Hepatocyte (in vitro differentiated cells): Measurements from ENCODE around the gene NKX1-2. TPM values are rescaled to one million over a fixed set of nuclear protein-coding genes. Genes with fewer than 3 reads are reported as not detected.
"Not testable (repeated sequence)": the region's sequence is repeated elsewhere in the genome, so short reads cannot be mapped to it uniquely, and the experiment has no call there.

Source experiments
- DNase-seq: peaks from one replicate; pipeline ENCODE4 v3.0.0-alpha.2; 2016; ENCODE audit warnings: low spot score
- H2AFZ ChIP-seq: fragments of 200-600 bp; sonication (generic); 2 replicates; pipeline ENCODE4 v1.6.0; 2016; ENCODE audit warnings: antibody characterized with exemption, mild to moderate bottlenecking
- H3K27ac ChIP-seq: fragments of 200-600 bp; sonication (generic); 2 replicates; pipeline ENCODE4 v1.5.1; 2016; ENCODE audit warnings: mild to moderate bottlenecking
- H3K27me3 ChIP-seq: fragments of 200-600 bp; sonication (generic); 2 replicates; pipeline ENCODE4 v1.6.1; 2016
- H3K36me3 ChIP-seq: fragments of 200-600 bp; sonication (generic); replicated peaks from 2 replicates; pipeline ENCODE4 v1.5.1; 2016; ENCODE audit warnings: low read depth; ENCODE audit not compliant: insufficient read depth
- H3K4me1 ChIP-seq: fragments of 200-600 bp; sonication (generic); 2 replicates; pipeline ENCODE4 v1.5.1; 2016; ENCODE audit warnings: mild to moderate bottlenecking, moderate library complexity; ENCODE audit not compliant: insufficient read depth
- H3K4me2 ChIP-seq: fragments of 200-600 bp; sonication (generic); 2 replicates; pipeline ENCODE4 v1.6.0; 2016
- H3K4me3 ChIP-seq: fragments of 200-600 bp; sonication (generic); 2 replicates; pipeline ENCODE4 v1.5.1; 2016; ENCODE audit warnings: mild to moderate bottlenecking
- H3K79me2 ChIP-seq: fragments of 200-600 bp; sonication (generic); 2 replicates; pipeline ENCODE4 v1.6.0; 2017; ENCODE audit warnings: mild to moderate bottlenecking
- H3K9me2 ChIP-seq: fragments of 200-600 bp; sonication (generic); replicated peaks from 2 replicates; pipeline ENCODE4 v1.6.0; 2017; ENCODE audit warnings: mild to moderate bottlenecking; ENCODE audit not compliant: insufficient read depth
- H3K9me3 ChIP-seq: fragments of 200-600 bp; sonication (generic); 2 replicates; pipeline ENCODE4 v1.5.1; 2016; ENCODE audit warnings: low read depth, mild to moderate bottlenecking
- H4K20me1 ChIP-seq: fragments of 200-600 bp; sonication (generic); 2 replicates; pipeline ENCODE4 v1.6.0; 2016; ENCODE audit warnings: mild to moderate bottlenecking; ENCODE audit not compliant: insufficient read depth, poor library complexity, severe bottlenecking
- EZH2 ChIP-seq: fragments of 200-600 bp; sonication (generic); IDR thresholded peaks from 2 replicates; pipeline ENCODE4 v1.6.1; 2016; ENCODE audit warnings: antibody characterized with exemption, mild to moderate bottlenecking, borderline replicate concordance
- EZH2phosphoT487 ChIP-seq: fragments of 200-600 bp; sonication (generic); IDR thresholded peaks from one replicate; pipeline ENCODE4 v1.6.1; 2018; ENCODE audit warnings: antibody characterized with exemption, mild to moderate bottlenecking, low read depth, moderate library complexity; ENCODE audit not compliant: unreplicated experiment, severe bottlenecking
- WGBS: methylation state at CpG from one replicate; pipeline ENCODE4 v1.1.6; 2016; ENCODE audit warnings: low lambda C conversion rate; ENCODE audit errors: missing lambda C conversion rate; 5-methylcytosine and 5-hydroxymethylcytosine counted together
- polyA plus RNA-seq: library from polyadenylated mRNA; unstranded; fragments of >200 nt; fragmentation: Nextera tagmentation; extraction: Ambion mirVana; gene quantifications from 2 replicates; pipeline ENCODE4 v1.2.1, GENCODE V29; 2016
- total RNA-seq: library from RNA; depleted of rRNA; stranded (reverse); fragments of >200 nt; gene quantifications from 2 replicates; pipeline ENCODE4 v1.2.3, GENCODE V29; 2014
- TF ChIP-seq, protein P1 (sequence below): fragments of 200-600 bp; sonication (generic); IDR thresholded peaks from 2 replicates; pipeline ENCODE4 v1.5.1; 2016; ENCODE audit warnings: antibody characterized with exemption, mild to moderate bottlenecking; ENCODE audit not compliant: poor library complexity

The NKX1-2 gene
- total and polyA plus RNA-seq, 2 experiments from 2014 or later: 0.22 to 2.0 TPM

DNA sequence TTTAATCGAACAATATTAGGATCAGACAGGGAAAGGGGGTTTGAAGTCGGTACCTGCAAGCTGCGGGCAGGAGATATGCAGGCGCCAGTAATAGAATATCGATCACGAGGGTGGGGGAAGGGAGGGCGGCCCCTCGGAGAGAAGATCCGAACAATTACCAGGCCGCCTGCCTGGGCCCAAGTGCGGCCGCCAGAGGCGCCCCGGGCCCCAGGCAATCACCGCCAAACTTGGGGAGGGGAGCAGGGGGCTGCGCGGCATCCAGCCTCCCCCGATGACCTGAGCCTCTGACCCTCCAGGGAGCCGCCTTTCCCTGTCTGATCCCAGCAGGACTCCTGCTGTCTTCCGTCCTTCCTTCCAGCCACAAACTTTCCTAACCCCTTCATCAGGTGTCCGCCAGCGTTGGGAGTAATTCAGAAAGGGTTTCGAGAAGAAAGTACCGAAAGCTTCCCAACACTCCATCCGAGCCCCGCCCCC lies 1.1 kb downstream of the NKX1-2 start:
- H3K9me2 ChIP-seq: no peaks in the 10 kb centered on the region
- no peaks in the 10 kb centered on the region for H3K36me3 ChIP-seq
- no peak overlapping the region for H3K27ac ChIP-seq
- no peaks in the 10 kb centered on the region for H3K79me2 ChIP-seq
- peaks cover 90% of the 10 kb centered on the region for H3K27me3 ChIP-seq
- no peak overlapping the region for H2AFZ ChIP-seq
- H3K9me3 ChIP-seq: no peaks in the 10 kb centered on the region
- peaks cover 14% of the 10 kb centered on the region for H3K4me1 ChIP-seq
- no peak for DNase-seq
- H3K4me2 ChIP-seq: peak overlapping the region; percentile 94
- WGBS: 2% methylated on average over 23 of the region's 26 CpGs
- TF ChIP-seq EZH2phosphoT487 (no peak), EZH2 (no peak)
- TF ChIP-seq, protein P1, sequence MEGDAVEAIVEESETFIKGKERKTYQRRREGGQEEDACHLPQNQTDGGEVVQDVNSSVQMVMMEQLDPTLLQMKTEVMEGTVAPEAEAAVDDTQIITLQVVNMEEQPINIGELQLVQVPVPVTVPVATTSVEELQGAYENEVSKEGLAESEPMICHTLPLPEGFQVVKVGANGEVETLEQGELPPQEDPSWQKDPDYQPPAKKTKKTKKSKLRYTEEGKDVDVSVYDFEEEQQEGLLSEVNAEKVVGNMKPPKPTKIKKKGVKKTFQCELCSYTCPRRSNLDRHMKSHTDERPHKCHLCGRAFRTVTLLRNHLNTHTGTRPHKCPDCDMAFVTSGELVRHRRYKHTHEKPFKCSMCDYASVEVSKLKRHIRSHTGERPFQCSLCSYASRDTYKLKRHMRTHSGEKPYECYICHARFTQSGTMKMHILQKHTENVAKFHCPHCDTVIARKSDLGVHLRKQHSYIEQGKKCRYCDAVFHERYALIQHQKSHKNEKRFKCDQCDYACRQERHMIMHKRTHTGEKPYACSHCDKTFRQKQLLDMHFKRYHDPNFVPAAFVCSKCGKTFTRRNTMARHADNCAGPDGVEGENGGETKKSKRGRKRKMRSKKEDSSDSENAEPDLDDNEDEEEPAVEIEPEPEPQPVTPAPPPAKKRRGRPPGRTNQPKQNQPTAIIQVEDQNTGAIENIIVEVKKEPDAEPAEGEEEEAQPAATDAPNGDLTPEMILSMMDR: peak; percentile 6
- H4K20me1 ChIP-seq: no peaks in the 10 kb centered on the region
- no peak overlapping the region for H3K4me3 ChIP-seq

DNA sequence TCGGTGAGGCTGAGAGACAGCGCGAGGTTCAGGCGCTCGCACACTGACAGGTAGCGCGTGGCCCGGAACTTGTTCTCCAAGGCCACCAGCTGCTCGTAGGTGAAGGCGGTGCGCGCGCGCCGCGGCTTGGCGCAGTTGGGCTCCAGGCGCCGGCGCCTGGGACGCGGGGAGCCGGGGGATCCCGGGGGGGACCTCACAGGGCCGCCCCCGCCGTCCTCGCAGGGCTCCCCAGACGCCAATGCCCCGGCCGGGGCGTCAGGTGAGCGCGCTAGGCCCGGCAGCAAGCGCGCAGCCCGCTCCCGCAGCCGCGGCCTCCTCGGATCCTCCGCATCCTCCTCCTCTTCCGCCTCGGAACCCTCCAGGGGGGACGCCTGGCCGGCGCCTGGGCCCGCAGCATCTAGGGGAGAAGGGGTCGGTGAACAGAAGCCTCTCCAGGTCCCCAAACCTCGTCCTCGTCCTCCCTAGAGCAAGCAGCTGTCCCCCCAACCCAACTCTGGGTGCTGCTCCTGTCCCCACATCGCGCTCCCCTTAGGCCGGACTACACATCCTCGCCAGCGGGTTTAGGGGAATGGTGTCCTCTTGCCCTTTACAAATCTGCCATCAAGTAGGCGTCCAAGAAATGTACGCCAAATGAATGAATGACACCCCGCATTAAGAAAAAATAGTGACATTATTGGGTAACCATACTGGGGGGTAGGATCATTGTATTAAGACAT lies 1.9 kb downstream of the NKX1-2 start:
- H2AFZ ChIP-seq: peak overlapping the region; percentile 63
- peak; percentile 77 for TF ChIP-seq EZH2phosphoT487
- TF ChIP-seq EZH2: peak; percentile 30
- TF ChIP-seq, protein P1: no peak
- 4% methylated on average over 47 of the region's 60 CpGs for WGBS
- no peaks in the 10 kb centered on the region for H3K36me3 ChIP-seq
- peak overlapping the region; percentile 94 for H3K4me2 ChIP-seq
- H3K4me1 ChIP-seq: peaks cover 14% of the 10 kb centered on the region
- H3K27ac ChIP-seq: no peak overlapping the region
- no peaks in the 10 kb centered on the region for H3K9me3 ChIP-seq
- H3K9me2 ChIP-seq: no peaks in the 10 kb centered on the region
- H4K20me1 ChIP-seq: no peaks in the 10 kb centered on the region
- peak overlapping the region; percentile 49 for H3K4me3 ChIP-seq
- H3K79me2 ChIP-seq: no peaks in the 10 kb centered on the region
- peaks cover 86% of the 10 kb centered on the region for H3K27me3 ChIP-seq
- DNase-seq: peak; percentile 59

DNA sequence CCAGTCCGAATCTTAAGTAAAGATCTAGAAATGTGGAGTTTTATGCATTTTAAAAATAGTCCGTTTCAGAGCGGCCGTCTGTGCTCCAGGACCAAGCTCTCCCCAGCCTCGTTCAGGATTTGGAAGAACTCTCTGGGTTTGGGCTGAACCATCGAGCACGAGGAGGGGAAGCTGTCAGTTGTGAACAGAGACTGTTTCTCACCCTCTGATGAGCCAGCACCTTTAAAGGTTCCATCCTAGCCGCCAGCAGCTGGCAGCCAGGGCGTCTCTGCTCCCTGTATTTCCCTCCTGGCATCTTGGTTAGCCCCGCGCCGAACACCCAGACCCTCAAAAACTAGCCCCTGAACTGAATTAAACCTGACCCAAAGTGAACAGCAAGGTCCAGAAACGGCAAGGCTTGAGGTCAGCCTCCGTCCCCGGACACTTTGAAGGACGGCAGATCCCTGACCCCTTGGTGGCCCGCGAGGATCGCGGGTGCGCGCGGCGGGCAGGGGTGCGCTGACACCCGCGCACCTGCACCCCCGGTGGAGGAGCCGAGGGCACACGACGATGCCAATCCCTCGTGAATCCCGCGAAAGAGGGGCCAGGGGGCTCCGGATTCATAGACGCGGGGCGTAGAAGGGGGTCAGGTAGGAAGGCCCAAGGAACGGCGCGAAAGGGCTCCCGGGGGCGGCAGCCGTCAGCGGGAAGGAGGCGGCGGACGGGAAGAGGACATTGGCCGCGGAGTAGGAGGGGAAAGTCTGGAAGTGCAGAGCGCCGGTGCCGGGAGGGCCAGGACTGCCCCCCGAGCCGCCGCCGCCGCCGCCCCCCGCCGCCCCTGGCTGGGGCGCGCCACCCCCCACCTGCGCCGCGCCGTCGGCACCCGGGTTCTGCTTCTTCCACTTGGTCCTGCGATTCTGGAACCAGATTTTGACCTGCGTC lies 2.7 kb downstream of the NKX1-2 start:
- H3K79me2 ChIP-seq: no peaks in the 10 kb centered on the region
- peak overlapping the region; percentile 49 for H3K4me3 ChIP-seq
- H3K4me2 ChIP-seq: peak overlapping the region; percentile 94
- H2AFZ ChIP-seq: peak overlapping the region; percentile 63
- H4K20me1 ChIP-seq: no peaks in the 10 kb centered on the region
- no peaks in the 10 kb centered on the region for H3K36me3 ChIP-seq
- H3K27ac ChIP-seq: no peak overlapping the region
- no peaks in the 10 kb centered on the region for H3K9me2 ChIP-seq
- H3K4me1 ChIP-seq: peaks cover 14% of the 10 kb centered on the region
- WGBS: 31% methylated on average over 42 of the region's 71 CpGs
- no peak for DNase-seq
- TF ChIP-seq EZH2phosphoT487: no peak
- peak; percentile 16 for TF ChIP-seq EZH2
- H3K27me3 ChIP-seq: peaks cover 77% of the 10 kb centered on the region
- H3K9me3 ChIP-seq: no peaks in the 10 kb centered on the region

DNA sequence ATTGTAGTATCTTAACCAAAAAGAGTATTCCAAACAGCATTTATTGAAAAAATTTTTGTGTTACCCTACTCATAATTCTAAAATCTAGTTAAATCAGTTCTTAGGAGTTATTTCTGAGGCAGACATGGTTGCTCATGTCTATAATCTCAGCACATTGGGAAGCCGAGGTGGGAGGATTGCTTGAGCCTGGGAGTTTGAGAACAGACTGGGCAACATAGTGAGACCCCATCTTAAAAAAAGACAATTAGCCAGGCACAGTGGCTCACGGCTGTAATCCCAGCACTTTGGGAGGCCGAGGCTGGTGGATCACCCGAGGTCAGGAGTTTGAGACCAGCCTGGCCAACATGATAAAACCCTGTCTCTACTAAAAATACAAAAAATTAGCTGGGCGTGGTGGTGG lies 8.1 kb downstream of the NKX1-2 start:
- H2AFZ ChIP-seq, H3K9me2 ChIP-seq, H3K4me3 ChIP-seq, H3K4me2 ChIP-seq, H4K20me1 ChIP-seq, DNase-seq, H3K9me3 ChIP-seq, H3K4me1 ChIP-seq, H3K36me3 ChIP-seq, H3K79me2 ChIP-seq, H3K27ac ChIP-seq: not testable (repeated sequence)
- H3K27me3 ChIP-seq: peaks cover 27% of the 10 kb centered on the region
- WGBS: 92% methylated on average over 5 of the region's 5 CpGs
